Tibial nerve (tissue), 3 donors: ENCODE data around the gene LHFPL2.

ENCODE experiments used
- POLR2A ChIP-seq, 2 donors: fragments of 450-650 bp; IDR thresholded peaks; one replicate each; pipeline ENCODE4 v1.6.1; 2017; ENCODE audit warnings: antibody characterized with exemption in 2 of 2, mild to moderate bottlenecking in 2 of 2, moderate library complexity in 2 of 2
- TF ChIP-seq, protein P1 (sequence below), 5 experiments: fragments of 200-600 bp in 3 of 5; fragments of 450-650 bp in 2 of 5; sonication (generic) in 3 of 5; IDR thresholded peaks; one replicate each; pipeline ENCODE4 v1.5.1; 2016 to 2019; ENCODE audit warnings: antibody characterized with exemption in 5 of 5, mild to moderate bottlenecking in 3 of 5, moderate library complexity in 2 of 5

DNA sequence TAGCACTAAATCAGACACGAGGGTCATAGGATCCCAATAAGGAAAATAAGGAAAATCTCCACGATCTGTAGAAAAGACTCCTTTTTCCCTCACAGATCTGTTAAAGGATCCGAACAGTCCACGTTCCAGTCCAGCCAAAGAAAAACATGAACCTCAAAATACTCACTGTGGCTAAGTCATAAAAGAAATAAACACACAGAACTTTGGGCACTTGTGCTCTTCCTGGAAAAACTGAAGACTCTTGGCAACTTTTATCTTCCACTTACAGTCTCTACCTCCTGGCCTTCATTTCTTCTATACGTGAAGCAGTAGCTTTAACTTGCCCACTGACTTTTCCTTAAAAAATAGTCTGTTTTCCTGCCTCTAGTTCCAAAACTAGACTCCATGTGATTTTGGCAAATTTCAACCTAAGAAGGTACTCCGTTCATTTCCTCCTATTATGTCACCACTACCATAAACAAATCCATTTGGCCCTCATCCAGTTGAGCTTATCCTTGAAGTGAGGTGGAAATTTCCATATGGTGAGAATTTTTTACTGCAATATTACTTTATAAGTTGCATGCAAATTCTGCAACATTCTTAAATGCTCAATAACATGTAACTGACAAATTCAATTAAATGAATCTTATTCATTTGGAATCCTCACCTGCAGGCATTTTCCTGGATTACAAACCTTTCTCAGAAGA is 5.3 kb upstream of the LHFPL2 start:
- TF ChIP-seq, protein P1, sequence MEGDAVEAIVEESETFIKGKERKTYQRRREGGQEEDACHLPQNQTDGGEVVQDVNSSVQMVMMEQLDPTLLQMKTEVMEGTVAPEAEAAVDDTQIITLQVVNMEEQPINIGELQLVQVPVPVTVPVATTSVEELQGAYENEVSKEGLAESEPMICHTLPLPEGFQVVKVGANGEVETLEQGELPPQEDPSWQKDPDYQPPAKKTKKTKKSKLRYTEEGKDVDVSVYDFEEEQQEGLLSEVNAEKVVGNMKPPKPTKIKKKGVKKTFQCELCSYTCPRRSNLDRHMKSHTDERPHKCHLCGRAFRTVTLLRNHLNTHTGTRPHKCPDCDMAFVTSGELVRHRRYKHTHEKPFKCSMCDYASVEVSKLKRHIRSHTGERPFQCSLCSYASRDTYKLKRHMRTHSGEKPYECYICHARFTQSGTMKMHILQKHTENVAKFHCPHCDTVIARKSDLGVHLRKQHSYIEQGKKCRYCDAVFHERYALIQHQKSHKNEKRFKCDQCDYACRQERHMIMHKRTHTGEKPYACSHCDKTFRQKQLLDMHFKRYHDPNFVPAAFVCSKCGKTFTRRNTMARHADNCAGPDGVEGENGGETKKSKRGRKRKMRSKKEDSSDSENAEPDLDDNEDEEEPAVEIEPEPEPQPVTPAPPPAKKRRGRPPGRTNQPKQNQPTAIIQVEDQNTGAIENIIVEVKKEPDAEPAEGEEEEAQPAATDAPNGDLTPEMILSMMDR (IDR thresholded peaks at IDR 0.05): no peak
- no peak for TF ChIP-seq POLR2A (IDR thresholded peaks at IDR 0.05)
